Anterior cingulate cortex (tissue), 58 donors: ENCODE measurements around the gene GCHFR.

ENCODE experiments used
- DNase-seq, 58 donors: peaks; one replicate each; lab custom pipeline; 2025; lab: John Stamatoyannopoulos, UW

The GCHFR gene

DNA sequence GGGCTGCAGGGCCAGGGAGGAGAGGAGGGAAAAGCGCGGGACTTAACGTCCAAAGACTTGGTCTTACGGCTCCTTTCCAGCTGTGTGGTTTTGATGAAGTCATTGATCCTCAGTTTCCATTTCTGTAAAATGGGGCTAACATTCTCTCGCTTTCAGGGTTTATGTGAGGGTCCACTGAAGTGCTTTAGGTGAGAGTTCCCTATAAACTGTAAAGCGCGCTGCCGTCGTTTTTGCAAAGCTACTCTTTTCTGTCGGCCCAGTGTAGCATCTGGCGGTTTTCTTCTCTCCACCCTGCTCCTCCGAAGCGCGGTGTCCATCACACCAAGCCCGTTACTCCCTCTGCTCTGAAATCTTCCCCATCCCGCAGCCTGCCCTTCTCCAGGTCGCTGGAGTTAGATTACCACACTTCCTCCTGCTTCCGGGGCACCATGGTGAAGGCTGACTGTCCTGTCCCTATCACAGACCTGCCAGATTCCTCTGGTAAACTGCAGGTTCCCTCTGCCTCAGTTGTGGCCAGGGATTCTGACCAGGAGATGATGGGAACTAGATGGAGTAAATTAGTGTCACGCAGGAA, 44.1 kb downstream of the GCHFR start:
- peak in 1 of 58 donors; percentile 25 for DNase-seq

DNA sequence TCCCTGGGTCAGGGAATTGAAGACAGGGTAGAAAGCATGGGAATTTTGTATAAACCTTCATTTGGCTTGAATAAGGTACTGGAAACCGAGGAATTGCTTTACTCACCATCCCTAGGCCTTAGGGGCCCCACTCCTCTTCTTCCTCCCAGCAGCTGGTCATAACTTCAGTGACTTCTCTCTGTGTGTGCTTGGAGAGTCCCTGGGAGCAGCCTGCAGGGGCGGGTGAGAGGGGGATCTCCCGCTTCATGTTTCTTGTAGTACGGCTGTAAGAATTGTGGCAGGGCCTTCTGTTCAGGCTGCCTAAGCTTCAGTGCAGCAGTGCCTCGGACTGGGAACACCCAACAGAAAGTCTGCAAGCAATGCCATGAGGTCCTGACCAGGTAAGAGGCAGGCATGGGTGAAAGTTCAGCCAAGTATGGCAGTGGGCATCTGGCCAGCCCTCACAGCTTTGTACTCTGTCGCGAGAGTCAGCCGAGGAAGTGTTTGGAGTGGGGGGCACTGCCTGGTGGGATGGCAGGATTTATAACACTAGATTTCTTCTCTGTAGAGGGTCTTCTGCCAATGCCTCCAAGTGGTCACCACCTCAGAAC, 45.1 kb downstream of the GCHFR start:
- no peak for DNase-seq

DNA sequence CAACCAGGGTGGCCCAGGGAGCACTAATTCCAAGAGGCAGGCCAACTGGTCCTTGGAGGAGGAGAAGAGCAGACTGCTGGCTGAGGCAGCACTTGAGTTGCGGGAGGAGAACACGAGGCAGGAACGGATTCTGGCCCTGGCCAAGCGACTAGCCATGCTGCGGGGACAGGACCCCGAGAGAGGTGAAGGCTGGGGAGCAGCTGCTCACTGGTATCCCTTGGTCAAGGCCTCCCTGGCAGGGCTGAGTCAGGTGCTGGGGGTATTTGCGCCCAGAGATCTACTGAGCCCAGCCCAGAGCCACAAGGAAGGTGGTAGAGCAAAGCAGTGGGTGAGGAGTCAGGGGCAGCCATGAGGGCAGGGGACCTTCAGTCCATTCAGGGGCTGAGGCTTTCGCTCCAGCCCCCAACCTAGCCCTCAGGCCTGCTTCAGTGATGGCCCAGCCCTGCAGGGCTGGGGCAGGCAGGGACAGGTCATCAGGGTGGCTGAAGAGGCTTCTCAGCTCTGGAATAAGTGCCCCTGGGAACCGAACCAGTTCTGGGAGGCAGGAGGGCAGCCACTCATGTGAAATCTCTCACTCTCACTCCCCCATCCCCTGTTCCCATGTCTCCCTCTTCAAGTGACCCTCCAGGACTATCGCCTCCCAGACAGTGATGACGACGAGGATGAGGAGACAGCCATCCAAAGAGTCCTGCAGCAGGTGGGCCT, 49.0 kb downstream of the GCHFR start:
- DNase-seq = no peak

DNA sequence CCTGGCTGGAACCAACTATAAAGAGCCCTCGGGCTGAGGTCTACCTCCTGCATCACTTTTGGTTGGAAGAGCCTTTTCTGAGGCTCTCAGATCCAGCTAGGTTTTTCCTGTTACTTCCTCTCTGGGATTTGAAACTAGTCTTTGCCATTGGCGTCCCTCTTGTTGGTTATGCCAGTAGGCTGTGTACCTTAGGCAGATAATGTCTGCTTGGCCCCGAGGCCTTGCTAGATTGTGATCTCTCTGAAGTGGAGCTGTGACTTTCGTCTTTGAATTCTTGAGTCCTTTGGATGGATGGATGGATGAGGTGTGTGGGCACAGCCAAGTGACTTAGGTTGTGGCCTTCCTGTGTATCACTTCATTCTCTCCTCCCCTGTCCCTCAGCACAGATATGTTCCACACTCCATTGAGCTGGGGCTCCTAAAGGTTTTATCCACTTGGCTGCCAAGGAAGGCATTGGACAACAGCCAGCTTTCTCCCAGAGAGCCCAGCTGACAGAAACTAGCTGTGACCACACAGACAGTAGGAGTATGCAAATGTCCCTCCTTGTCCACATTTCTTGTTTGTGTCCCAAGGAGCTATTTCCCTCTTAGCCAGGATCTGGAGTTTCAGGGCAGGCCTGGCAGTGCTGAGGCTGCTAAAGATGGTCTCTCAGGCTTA, 51.3 kb downstream of the GCHFR start:
- DNase-seq = peak in 12 of 58 donors; percentile 2 to 26 (median 14)
